ENCODE results near the gene TMEM63B.
A peak's percentile ranks its signal among the peaks of the same experiment; 100 is the strongest.

TMEM63B gene

GRCh38 chr6:44082872-44083321 lies 44.5 kb upstream of the TMEM63B start:
- no peak overlapping the region for H3K9ac ChIP-seq (ENCODE audit: low read depth, low read length, poor library complexity, severe bottlenecking)
- H3K9me3 ChIP-seq (ENCODE audit: insufficient read depth, low read depth, low read length), result no peaks in the 10 kb centered on the region
- H3K4me3 ChIP-seq (ENCODE audit: low read length, poor library complexity, severe bottlenecking), result no peak overlapping the region
- H3K4me1 ChIP-seq (ENCODE audit: insufficient read depth, low read length, poor library complexity, severe bottlenecking), result peaks cover 17% of the 10 kb centered on the region
- no peaks in the 10 kb centered on the region for H3K79me2 ChIP-seq (ENCODE audit: insufficient read depth, low read length)
- H3K9me2 ChIP-seq (replicated peaks; ENCODE audit: low read depth, low read length), result no peaks in the 10 kb centered on the region
- TF ChIP-seq CTCF (conservative IDR thresholded peaks at IDR 0.05; ENCODE audit: low read length) (no peak), EZH2phosphoT487 (IDR thresholded peaks at IDR 0.05; ENCODE audit: borderline replicate concordance) (no peak)
- no peaks in the 10 kb centered on the region for H3K36me3 ChIP-seq (ENCODE audit: insufficient read depth, low read length)
- H3K27me3 ChIP-seq (ENCODE audit: insufficient read depth, low read length, poor library complexity, severe bottlenecking), result no peaks in the 10 kb centered on the region
- H3F3A ChIP-seq (ENCODE audit: low read depth), result no peaks in the 10 kb centered on the region
- no peak overlapping the region for H3K4me2 ChIP-seq (ENCODE audit: low read depth, low read length, poor library complexity, severe bottlenecking)
- no peak overlapping the region for H2AFZ ChIP-seq (ENCODE audit: low read length)
- H4K20me1 ChIP-seq (ENCODE audit: insufficient read depth, low read length, poor library complexity, severe bottlenecking), result no peaks in the 10 kb centered on the region

DNA sequence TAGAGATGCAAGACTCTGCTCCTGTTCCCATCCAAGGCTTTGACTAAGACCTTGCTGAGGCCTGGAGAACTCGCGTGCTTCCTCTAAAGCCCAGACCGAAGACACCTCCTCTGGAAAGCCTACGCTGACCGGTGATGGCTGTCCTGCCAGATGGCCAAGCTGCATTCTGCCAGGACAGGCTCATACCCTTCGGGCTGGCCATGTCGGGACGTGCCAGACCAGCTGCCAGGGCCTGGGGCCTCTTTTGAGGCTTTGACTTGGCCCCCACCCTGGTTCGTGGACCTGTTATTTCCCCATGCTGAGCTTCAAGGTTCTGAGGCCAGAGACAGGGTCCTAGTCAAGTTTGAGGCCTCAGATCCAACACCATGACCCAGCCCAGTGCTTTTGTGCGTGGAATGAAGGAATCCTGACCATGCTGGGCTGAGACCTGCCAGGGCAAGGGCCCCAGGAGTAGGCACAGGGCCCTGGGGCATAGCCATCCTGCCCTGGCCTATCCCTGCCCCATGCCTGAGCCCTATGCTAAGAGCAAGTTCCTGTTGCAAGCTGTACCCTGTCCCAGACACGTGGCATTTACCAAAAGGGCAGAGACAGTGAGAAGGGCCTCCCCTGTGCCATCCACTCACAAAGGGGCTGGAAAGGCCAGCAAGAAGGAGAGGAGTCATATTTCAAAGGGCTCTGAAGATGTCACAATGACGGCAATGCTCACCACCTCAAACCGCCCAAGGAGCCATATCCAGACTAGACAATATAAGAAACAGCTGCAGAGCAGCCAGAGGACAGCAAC lies 42.9 kb upstream of the TMEM63B start:
- TF ChIP-seq EZH2phosphoT487 (IDR thresholded peaks at IDR 0.05; ENCODE audit: borderline replicate concordance), result no peak
- no peak for TF ChIP-seq CTCF (conservative IDR thresholded peaks at IDR 0.05; ENCODE audit: low read length)
- H3K9me2 ChIP-seq (replicated peaks; ENCODE audit: low read depth, low read length), result no peaks in the 10 kb centered on the region
- no peaks in the 10 kb centered on the region for H3F3A ChIP-seq (ENCODE audit: low read depth)
- no peaks in the 10 kb centered on the region for H3K27me3 ChIP-seq (ENCODE audit: insufficient read depth, low read length, poor library complexity, severe bottlenecking)
- no peaks in the 10 kb centered on the region for H4K20me1 ChIP-seq (ENCODE audit: insufficient read depth, low read length, poor library complexity, severe bottlenecking)
- no peak overlapping the region for H3K4me3 ChIP-seq (ENCODE audit: low read length, poor library complexity, severe bottlenecking)
- no peaks in the 10 kb centered on the region for H3K36me3 ChIP-seq (ENCODE audit: insufficient read depth, low read length)
- H3K9me3 ChIP-seq (ENCODE audit: insufficient read depth, low read depth, low read length), result no peaks in the 10 kb centered on the region
- H2AFZ ChIP-seq (ENCODE audit: low read length), result no peak overlapping the region
- peaks cover 15% of the 10 kb centered on the region for H3K4me1 ChIP-seq (ENCODE audit: insufficient read depth, low read length, poor library complexity, severe bottlenecking)
- H3K4me2 ChIP-seq (ENCODE audit: low read depth, low read length, poor library complexity, severe bottlenecking), result no peak overlapping the region
- H3K9ac ChIP-seq (ENCODE audit: low read depth, low read length, poor library complexity, severe bottlenecking), result peak overlapping the region; percentile 56
- H3K79me2 ChIP-seq (ENCODE audit: insufficient read depth, low read length), result no peaks in the 10 kb centered on the region

DNA sequence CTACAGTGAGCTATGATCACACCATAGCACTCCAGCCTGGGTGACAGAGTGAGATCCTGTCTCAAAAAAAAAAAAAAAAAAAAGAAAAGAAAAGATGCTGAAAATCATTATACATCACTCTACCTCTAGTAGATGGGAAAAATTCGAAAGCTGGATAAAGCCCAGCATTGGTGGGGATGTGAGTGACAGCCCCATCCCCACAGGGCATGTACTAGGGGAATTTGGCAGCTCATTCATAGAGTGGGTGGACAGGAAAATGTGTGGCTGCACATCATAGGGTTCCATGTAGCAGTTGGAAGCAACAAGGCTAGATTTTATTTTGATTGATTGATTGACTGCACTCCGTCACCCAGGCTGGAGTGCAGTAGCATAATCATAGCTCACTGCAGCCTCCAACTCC lies 42.1 kb upstream of the TMEM63B start:
- Histone ChIP-seq H3K36me3 (ENCODE audit: insufficient read depth, low read length) (no peaks in the 10 kb centered on the region), H2AFZ (ENCODE audit: low read length) (no peak overlapping the region), H3K9ac (ENCODE audit: low read depth, low read length, poor library complexity, severe bottlenecking) (no peak overlapping the region), H4K20me1 (ENCODE audit: insufficient read depth, low read length, poor library complexity, severe bottlenecking) (no peaks in the 10 kb centered on the region), H3K9me2 (replicated peaks; ENCODE audit: low read depth, low read length) (no peaks in the 10 kb centered on the region), H3K9me3 (ENCODE audit: insufficient read depth, low read depth, low read length) (no peaks in the 10 kb centered on the region), H3K4me1 (ENCODE audit: insufficient read depth, low read length, poor library complexity, severe bottlenecking) (peaks cover 13% of the 10 kb centered on the region), H3F3A (ENCODE audit: low read depth) (no peaks in the 10 kb centered on the region), H3K27me3 (ENCODE audit: insufficient read depth, low read length, poor library complexity, severe bottlenecking) (no peaks in the 10 kb centered on the region), H3K4me3 (ENCODE audit: low read length, poor library complexity, severe bottlenecking) (no peak overlapping the region), H3K79me2 (ENCODE audit: insufficient read depth, low read length) (no peaks in the 10 kb centered on the region), H3K4me2 (ENCODE audit: low read depth, low read length, poor library complexity, severe bottlenecking) (no peak overlapping the region)
- no peak for TF ChIP-seq CTCF (conservative IDR thresholded peaks at IDR 0.05; ENCODE audit: low read length)
- TF ChIP-seq EZH2phosphoT487 (IDR thresholded peaks at IDR 0.05; ENCODE audit: borderline replicate concordance), result no peak

Data from Loucy (cell line).